Activated CD4-positive, alpha-beta memory T cell treated with anti-CD3 and anti-CD28 coated beads for 36 hours (primary cell): ENCODE measurements around the gene TBCEL. TPM values are rescaled to one million over a fixed set of nuclear protein-coding genes. Genes with fewer than 3 reads are reported as not detected.
"Not testable (repeated sequence)": the region's sequence is repeated elsewhere in the genome, so short reads cannot be mapped to it uniquely, and the experiment has no call there.

Experiments used
- CTCF ChIA-PET: fragments of 350-600 bp; sonication (Branson Sonifier 250); formaldehyde crosslinking; loops from one replicate; lab custom pipeline; 2021; ENCODE audit warnings: antibody characterized with exemption, inconsistent platforms; lab: Charles Lee
- POLR2A ChIA-PET: fragments of 350-600 bp; sonication (Branson Sonifier 250); formaldehyde crosslinking; loops from one replicate; lab custom pipeline; 2021; ENCODE audit warnings: antibody characterized with exemption; lab: Charles Lee
- DNase-seq: peaks from one replicate; pipeline ENCODE4 v3.0.0-alpha.2; 2020
- H3K27ac Mint-ChIP-seq: one replicate; pipeline ENCODE4 v1.8.0; 2021; ENCODE audit warnings: mixed read lengths
- H3K27me3 Mint-ChIP-seq: one replicate; pipeline ENCODE4 v1.8.0; 2021; ENCODE audit warnings: mixed read lengths
- H3K36me3 Mint-ChIP-seq: one replicate; pipeline ENCODE4 v1.8.0; 2021; ENCODE audit warnings: mixed read lengths
- H3K4me1 Mint-ChIP-seq: one replicate; pipeline ENCODE4 v1.8.0; 2021; ENCODE audit warnings: low read depth, mixed read lengths
- H3K4me3 Mint-ChIP-seq: one replicate; pipeline ENCODE4 v1.8.0; 2021; ENCODE audit warnings: mild to moderate bottlenecking, mixed read lengths
- H3K9me3 Mint-ChIP-seq: one replicate; pipeline ENCODE4 v1.8.0; 2021; ENCODE audit warnings: mixed read lengths
- intact Hi-C: fragments of 100-400 bp; cut with micrococcal nuclease; formaldehyde crosslinking; loops from one replicate; pipeline ENCODE4 v1.15.1; 2023
- total RNA-seq, 2 experiments: library from RNA; stranded (reverse); gene quantifications; one replicate each; pipeline ENCODE4 v1.2.3, GENCODE V29; 2021

The TBCEL gene
- total RNA-seq, 2 experiments from 2014 or later, result 6.0 to 6.7 TPM

DNA sequence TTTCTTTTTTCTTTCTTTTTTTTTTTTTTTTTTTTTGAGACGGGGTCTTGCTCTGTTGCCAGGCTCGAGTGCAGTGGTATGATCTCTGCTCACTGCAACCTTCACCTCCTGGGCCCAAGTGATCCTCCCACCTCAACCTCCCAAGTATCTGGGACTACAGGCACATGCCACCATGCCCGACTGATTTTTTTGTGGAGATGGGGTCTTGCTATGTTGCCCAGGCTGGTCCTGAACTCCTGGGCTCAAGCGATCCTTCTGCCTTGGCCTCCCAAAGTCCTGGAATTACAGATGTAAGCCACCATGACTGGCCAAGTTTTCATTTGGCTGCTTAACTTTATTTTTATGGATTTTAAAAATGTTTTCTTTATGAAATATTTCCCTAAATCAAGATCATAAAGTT lies 7.7 kb downstream of the TBCEL start:
- DNase-seq, H3K36me3 Mint-ChIP-seq, H3K4me3 Mint-ChIP-seq, H3K27ac Mint-ChIP-seq, POLR2A ChIA-PET, CTCF ChIA-PET, H3K27me3 Mint-ChIP-seq, H3K9me3 Mint-ChIP-seq: not testable (repeated sequence)
- H3K4me1 Mint-ChIP-seq, result peaks cover 23% of the 10 kb centered on the region
- intact Hi-C loops, result loop anchor here (10.0 kb wide), 1 partner anchor 163 kb away; no protein-coding TSS in a partner anchor

DNA sequence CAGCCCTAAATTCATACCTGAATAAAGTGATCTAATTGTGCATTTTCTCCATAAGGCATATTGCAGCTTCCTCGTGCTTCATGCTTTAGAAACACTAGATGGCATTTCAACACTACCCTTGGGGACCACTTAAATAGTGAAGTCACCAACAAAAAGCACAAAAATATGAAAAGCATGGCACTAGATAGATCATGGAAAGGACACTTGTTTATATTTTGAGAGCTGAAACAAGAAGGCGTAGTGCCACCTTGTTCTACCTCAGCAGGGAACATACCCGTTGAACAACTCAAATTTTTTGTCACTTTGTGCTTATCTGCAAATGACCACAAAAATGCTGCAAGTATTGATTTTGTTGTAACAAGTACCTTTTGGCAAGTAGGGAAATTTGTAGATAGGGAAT lies 8.6 kb downstream of the TBCEL start:
- CTCF ChIA-PET, result no interaction called here
- no peak for DNase-seq
- no peaks in the 10 kb centered on the region for H3K9me3 Mint-ChIP-seq
- no peak overlapping the region for H3K4me3 Mint-ChIP-seq
- intact Hi-C loops, result loop anchor here (10.0 kb wide), 1 partner anchor 162 kb away; no protein-coding TSS in a partner anchor
- H3K27me3 Mint-ChIP-seq, result no peaks in the 10 kb centered on the region
- peaks cover 23% of the 10 kb centered on the region for H3K4me1 Mint-ChIP-seq
- peaks cover 6% of the 10 kb centered on the region for H3K36me3 Mint-ChIP-seq
- POLR2A ChIA-PET, result no interaction called here
- H3K27ac Mint-ChIP-seq, result no peak overlapping the region

DNA sequence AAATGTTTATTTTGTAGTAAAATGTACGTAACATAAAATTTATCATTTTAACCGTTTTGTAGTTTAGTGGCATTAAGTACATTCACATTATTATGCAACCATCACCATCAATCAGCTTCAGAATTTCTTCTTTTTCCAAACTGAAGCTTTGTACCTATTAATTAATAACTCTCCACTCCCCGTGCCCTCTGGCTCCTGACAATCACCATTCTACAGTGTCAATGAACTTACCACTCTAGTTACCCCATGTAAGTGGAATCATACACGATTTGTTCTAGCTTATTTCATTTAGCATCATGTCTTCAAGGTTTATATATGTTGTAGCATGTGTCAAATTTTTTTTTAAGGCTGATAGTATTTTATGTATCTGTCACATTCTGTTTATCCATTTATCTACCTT lies 9.7 kb downstream of the TBCEL start:
- Mint-ChIP-seq H3K4me1 (peaks cover 23% of the 10 kb centered on the region), H3K27me3 (no peaks in the 10 kb centered on the region), H3K27ac (no peak overlapping the region), H3K36me3 (peaks cover 6% of the 10 kb centered on the region), H3K9me3 (no peaks in the 10 kb centered on the region), H3K4me3 (no peak overlapping the region)
- intact Hi-C loops, result loop anchor here (10.0 kb wide), 1 partner anchor 161 kb away; no protein-coding TSS in a partner anchor
- ChIA-PET POLR2A (no interaction called here), CTCF (no interaction called here)
- DNase-seq, result no peak

DNA sequence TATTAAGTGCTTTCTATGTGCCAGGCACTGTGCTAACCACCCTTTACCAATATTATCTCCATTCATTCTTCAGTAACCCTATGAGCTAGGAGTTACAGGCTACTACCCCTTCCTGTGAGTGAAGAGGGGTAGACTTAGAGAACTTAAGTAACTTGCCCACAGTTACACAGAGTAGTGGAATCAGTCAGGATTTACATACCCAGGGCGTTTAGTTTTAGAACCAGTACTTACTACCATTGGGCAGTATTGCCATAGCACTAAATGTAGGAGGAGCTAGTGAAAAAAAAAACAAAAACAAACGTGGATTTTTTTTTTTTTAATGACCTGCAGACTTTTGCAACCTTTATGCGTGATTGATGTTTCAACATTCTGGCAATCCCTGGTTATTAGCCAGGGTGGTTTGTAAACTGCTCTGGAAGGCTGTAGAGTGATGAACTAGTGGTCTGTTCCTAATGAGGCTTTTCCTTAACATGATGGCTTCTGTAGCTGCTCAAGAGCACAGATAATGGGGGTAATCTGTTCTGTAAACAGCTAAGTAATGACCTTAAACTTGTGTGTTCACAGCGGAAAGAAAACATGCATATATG lies 11.4 kb downstream of the TBCEL start:
- POLR2A ChIA-PET, result no interaction called here

DNA sequence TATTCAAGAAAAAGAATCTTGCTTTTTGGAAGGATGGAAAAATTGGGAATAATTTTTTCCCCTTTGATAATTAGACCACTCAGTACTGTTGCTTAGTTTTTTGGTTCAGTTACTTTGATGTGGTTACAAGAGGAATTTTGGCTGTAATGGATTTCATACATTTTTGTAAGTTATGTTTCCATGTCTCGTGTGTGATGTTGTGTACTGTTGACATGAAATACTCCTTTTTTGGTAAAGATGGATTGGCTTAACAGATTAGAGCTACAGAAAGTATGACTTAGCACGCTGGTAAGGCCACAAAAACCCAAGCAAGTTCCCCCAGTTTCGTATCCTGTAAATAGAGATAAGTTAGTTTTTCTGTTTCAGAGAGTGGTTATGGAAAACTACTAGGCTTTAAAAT lies 11.9 kb downstream of the TBCEL start:
- Mint-ChIP-seq H3K36me3 (no peaks in the 10 kb centered on the region), H3K9me3 (no peaks in the 10 kb centered on the region), H3K27me3 (no peaks in the 10 kb centered on the region), H3K27ac (no peak overlapping the region), H3K4me3 (no peak overlapping the region), H3K4me1 (peaks cover 13% of the 10 kb centered on the region)
- ChIA-PET CTCF (interaction anchor here (1.2 kb wide), 1 partner anchor 11 kb away, joined by 4 read pairs; no protein-coding TSS in a partner anchor), POLR2A (no interaction called here)
- intact Hi-C loops, result loop anchor here (10.0 kb wide), 1 partner anchor 159 kb away; no protein-coding TSS in a partner anchor
- peak; percentile 20 for DNase-seq

More for the DNA sequence above, 11.4 kb downstream of the TBCEL start:
- Mint-ChIP-seq H3K27ac (no peak overlapping the region), H3K4me1 (peaks cover 15% of the 10 kb centered on the region), H3K27me3 (no peaks in the 10 kb centered on the region), H3K9me3 (no peaks in the 10 kb centered on the region), H3K36me3 (peaks cover 1% of the 10 kb centered on the region), H3K4me3 (no peak overlapping the region)
- DNase-seq, result no peak
- CTCF ChIA-PET, result interaction anchor here (1.0 to 1.2 kb wide), 2 partner anchors 10 to 11 kb away, joined by 4 read pairs; partner anchors contain the start of gene TBCEL
- intact Hi-C loops, result loop anchor here (10.0 kb wide), 1 partner anchor 160 kb away; no protein-coding TSS in a partner anchor

DNA sequence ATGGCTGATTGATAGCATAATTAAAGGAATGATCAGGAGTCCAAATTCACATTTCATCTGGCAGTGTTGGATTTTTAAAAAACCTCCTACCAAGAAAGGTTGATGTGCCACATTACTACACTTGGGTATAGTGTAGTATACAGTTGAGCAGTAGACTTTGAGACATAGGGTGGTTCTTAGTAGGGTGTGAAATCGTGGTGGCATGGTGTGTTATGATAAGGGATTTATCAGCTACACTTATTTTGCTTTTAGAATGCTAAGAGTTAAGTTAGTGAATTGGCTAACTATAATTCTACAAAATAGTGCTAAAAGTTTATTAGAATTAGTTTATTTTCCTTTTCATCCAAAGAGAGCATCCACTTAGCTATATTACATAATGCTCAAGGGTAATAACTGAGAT lies 13.1 kb downstream of the TBCEL start:
- H3K27me3 Mint-ChIP-seq, result no peaks in the 10 kb centered on the region
- CTCF ChIA-PET, result no interaction called here
- no peak overlapping the region for H3K27ac Mint-ChIP-seq

DNA sequence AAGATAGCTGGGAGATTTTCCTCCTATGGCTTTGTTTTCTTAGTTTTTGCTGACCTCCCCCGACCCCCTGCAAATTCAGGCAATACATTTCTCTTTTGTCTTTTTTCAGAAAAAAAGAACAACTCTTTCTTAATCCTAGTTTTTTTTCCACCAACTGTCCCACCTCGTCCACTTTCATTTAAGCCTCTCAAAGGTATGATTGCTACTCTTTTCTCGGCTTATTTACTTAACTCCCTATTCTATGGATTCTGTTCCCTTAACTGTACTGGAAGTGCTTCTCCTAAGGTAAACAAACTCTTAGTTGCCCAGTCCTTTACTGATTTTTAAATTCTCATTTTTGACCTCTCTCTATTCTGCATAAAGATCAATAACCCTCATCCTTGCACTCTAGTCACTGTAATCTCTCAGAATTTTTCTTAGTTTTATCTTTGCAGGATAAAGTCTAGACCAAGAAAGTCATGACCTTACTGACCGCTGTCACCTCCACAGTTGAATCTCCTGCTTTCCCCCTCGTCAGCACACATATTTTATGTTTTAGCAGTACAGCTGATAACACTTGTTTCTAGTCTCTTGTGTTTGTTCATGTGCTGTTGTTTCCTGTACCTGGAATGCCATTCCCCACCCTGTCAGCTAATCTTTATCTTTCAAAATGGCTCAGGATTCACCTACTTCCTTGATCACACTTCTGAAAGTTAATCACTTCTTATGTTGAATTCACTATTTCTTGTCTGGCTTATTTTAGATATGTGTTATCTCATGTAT lies 14.9 kb downstream of the TBCEL start:
- no peaks in the 10 kb centered on the region for H3K36me3 Mint-ChIP-seq
- DNase-seq, result no peak
- ChIA-PET POLR2A (no interaction called here), CTCF (no interaction called here)
- H3K4me1 Mint-ChIP-seq, result peaks cover 13% of the 10 kb centered on the region
- H3K27me3 Mint-ChIP-seq, result no peaks in the 10 kb centered on the region
- H3K9me3 Mint-ChIP-seq, result no peaks in the 10 kb centered on the region
- H3K27ac Mint-ChIP-seq, result no peak overlapping the region
- no peak overlapping the region for H3K4me3 Mint-ChIP-seq
- intact Hi-C loops, result loop anchor here (10.0 kb wide), 1 partner anchor 156 kb away; no protein-coding TSS in a partner anchor

More for the DNA sequence above, 13.1 kb downstream of the TBCEL start:
- Mint-ChIP-seq H3K4me3 (no peak overlapping the region), H3K36me3 (no peaks in the 10 kb centered on the region), H3K4me1 (peaks cover 13% of the 10 kb centered on the region), H3K9me3 (no peaks in the 10 kb centered on the region)
- POLR2A ChIA-PET, result no interaction called here
- DNase-seq, result no peak
- intact Hi-C loops, result loop anchor here (10.0 kb wide), 1 partner anchor 158 kb away; no protein-coding TSS in a partner anchor

DNA sequence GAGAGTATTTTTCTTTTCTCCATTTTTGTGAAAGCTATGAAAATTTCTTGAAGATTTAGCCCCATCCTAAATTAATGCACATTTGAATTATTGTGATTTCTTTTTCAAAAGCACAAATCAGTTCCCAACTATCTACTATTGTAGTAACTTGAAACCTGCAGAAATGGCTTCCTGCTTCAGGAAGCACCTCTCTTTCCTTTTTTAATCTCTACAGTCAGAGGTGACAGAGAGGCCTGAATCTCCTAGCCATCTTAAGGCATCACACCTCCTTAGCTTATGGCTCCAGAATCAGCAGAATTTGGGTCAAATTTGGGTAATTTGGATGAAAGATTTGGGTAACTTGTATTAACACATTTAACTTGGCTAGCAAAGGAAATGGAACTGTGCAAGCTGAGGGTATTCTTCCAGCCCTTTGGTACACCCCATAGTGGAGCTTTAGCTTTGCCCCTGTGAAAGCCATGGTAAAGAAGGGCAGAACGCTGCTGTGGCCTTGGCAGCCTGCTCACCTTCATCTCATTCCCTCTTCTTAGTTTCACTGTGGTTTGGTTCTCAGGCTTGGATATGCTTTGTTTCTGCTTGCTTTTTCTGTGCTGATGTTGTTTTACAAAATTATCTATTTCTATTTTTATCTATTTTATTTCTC lies 16.2 kb downstream of the TBCEL start:
- intact Hi-C loops, result loop anchor here (10.0 kb wide), 1 partner anchor 155 kb away; no protein-coding TSS in a partner anchor
- Mint-ChIP-seq H3K27ac (no peak overlapping the region), H3K4me3 (no peak overlapping the region), H3K4me1 (peaks cover 11% of the 10 kb centered on the region), H3K27me3 (no peaks in the 10 kb centered on the region), H3K9me3 (no peaks in the 10 kb centered on the region), H3K36me3 (no peaks in the 10 kb centered on the region)
- ChIA-PET CTCF (no interaction called here), POLR2A (no interaction called here)
- no peak for DNase-seq

DNA sequence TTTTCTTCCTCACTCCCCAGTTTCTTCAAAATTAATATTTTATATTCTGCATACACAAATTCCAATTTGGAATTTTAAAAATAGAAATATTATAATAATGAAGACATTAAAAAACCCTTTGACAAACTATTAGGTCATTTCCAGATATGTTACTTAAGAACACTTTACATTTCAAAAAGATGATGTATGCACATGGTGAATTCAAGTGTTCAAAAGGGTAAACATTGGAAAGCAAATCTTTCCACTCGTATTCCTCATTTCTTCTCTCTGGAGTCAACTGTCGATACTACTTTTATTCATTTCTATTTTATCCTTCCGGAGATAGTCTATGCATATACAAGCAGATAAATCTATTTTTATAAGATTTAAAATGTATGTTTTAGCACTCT lies 16.7 kb downstream of the TBCEL start:
- Mint-ChIP-seq H3K9me3 (no peaks in the 10 kb centered on the region), H3K27me3 (no peaks in the 10 kb centered on the region), H3K27ac (no peak overlapping the region), H3K36me3 (no peaks in the 10 kb centered on the region), H3K4me1 (peaks cover 7% of the 10 kb centered on the region), H3K4me3 (no peak overlapping the region)
- intact Hi-C loops, result no loop called here
- ChIA-PET CTCF (no interaction called here), POLR2A (no interaction called here)
- DNase-seq, result no peak

DNA sequence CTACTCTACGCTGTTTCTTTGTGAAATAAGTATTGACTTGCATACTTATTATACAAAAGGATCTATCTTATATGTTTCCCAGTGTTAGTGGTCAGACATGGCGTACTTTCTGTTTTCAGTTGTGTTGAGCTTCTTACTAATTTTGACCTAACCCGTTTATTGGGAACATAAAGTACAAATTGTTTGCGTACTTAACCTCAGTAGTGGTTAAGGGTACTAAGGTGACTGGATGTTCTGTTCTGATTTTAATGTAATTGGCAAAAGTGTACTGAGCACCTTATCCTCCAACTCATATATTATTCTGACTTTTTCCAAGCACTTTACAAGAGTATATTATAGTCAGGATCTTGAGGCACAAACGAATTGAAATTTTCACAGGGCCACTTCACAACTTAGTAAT lies 17.2 kb downstream of the TBCEL start:
- Mint-ChIP-seq H3K9me3 (no peaks in the 10 kb centered on the region), H3K27ac (no peak overlapping the region), H3K36me3 (peaks cover 1% of the 10 kb centered on the region), H3K4me3 (no peak overlapping the region), H3K4me1 (peaks cover 2% of the 10 kb centered on the region), H3K27me3 (no peaks in the 10 kb centered on the region)
- CTCF ChIA-PET, result no interaction called here
- intact Hi-C loops, result no loop called here
- POLR2A ChIA-PET, result no interaction called here
- DNase-seq, result no peak

DNA sequence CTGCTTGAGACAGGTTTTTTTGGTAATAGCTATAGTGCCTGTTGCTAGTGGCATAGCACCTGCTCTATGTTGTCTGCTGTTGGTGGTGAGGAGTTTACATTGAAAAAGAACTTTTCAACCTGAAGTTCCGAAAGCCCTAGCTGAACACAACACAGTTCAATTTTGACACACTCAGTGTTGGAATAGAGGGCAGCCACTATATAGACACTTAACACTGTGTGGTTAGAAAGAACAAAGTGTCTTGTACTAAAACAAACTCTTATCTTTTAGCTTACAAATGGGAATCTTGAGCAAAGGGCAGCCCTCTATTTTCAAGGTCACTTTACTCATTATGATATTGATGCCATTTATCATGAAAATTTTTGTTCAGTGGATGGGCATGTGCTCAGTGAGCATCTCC lies 18.4 kb downstream of the TBCEL start:
- H3K4me1 Mint-ChIP-seq, result no peaks in the 10 kb centered on the region
- POLR2A ChIA-PET, result no interaction called here
- no peaks in the 10 kb centered on the region for H3K27me3 Mint-ChIP-seq
- CTCF ChIA-PET, result no interaction called here
- no peak for DNase-seq
- intact Hi-C loops, result no loop called here
- no peaks in the 10 kb centered on the region for H3K9me3 Mint-ChIP-seq
- H3K27ac Mint-ChIP-seq, result no peak overlapping the region
- peaks cover 11% of the 10 kb centered on the region for H3K36me3 Mint-ChIP-seq
- no peak overlapping the region for H3K4me3 Mint-ChIP-seq

DNA sequence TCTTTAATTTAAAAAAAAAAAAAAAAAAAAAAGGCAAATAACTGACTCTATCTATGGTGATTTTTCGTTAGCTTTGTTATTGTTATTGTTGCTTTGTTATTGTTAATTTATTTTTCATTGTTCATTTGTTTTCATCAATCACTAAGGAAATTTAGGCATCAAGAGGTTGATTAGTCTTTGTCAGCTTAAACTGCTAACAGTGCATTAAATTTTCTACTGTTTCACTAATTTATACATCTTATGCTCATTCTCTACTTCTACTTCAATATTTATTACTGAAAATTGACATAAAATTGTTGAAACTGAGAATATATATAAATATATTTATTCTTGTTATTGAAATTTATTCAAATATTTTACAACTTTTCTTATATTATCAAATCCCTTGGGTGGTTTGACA lies 24.0 kb downstream of the TBCEL start:
- CTCF ChIA-PET, result interaction anchor here (0.9 kb wide), 1 partner anchor 10 kb away, joined by 3 read pairs; no protein-coding TSS in a partner anchor
- Mint-ChIP-seq H3K27me3 (no peaks in the 10 kb centered on the region), H3K9me3 (no peaks in the 10 kb centered on the region), H3K4me1 (no peaks in the 10 kb centered on the region), H3K4me3 (no peak overlapping the region), H3K27ac (no peak overlapping the region), H3K36me3 (peaks cover 19% of the 10 kb centered on the region)
- DNase-seq, result no peak
- POLR2A ChIA-PET, result no interaction called here
- intact Hi-C loops, result no loop called here
